Fibroblast of lung (primary cell): Measurements from ENCODE around the gene POLR2L. TPM values are rescaled to one million over a fixed set of nuclear protein-coding genes. Genes with fewer than 3 reads are reported as not detected.

Experiments
- DNase-seq, 2 donors: peaks; one replicate each; pipeline versions ENCODE4 v3.0.0 to v3.0.0-alpha.2; 2010; ENCODE audit warnings: low read depth in 2 of 2
- H2AFZ ChIP-seq: 2 replicates; pipeline ENCODE4 v1.5.1; 2012; ENCODE audit warnings: low read length, control low read depth, inconsistent platforms
- H3K27ac ChIP-seq: 2 replicates; pipeline ENCODE4 v1.5.1; 2011; ENCODE audit warnings: low read length, control low read depth; ENCODE audit not compliant: insufficient read depth
- H3K27me3 ChIP-seq: 2 replicates; pipeline ENCODE4 v1.5.1; 2011; ENCODE audit warnings: mild to moderate bottlenecking, low read length; ENCODE audit not compliant: control insufficient read depth, insufficient read depth
- H3K36me3 ChIP-seq: 2 replicates; pipeline ENCODE4 v1.5.1; 2011; ENCODE audit warnings: low read length; ENCODE audit not compliant: control insufficient read depth, insufficient read depth
- H3K4me1 ChIP-seq: 2 replicates; pipeline ENCODE4 v1.5.1; 2011; ENCODE audit warnings: low read length; ENCODE audit not compliant: control insufficient read depth, insufficient read depth; ENCODE audit errors: extremely low read depth
- H3K4me2 ChIP-seq: 2 replicates; pipeline ENCODE4 v1.5.1; 2011; ENCODE audit warnings: low read length, control low read depth; ENCODE audit not compliant: insufficient read depth; ENCODE audit errors: extremely low read depth
- H3K4me3 ChIP-seq, 4 experiments: fragments of 200-600 bp in 1 of 4; sonication (generic) in 1 of 4; replicated peaks in 1 of 4; 2 replicates each; pipeline ENCODE4 v1.5.1; 2011 to 2016; ENCODE audit warnings: low read length in 4 of 4, low read depth in 3 of 4, mild to moderate bottlenecking in 3 of 4, control low read depth in 2 of 4, inconsistent platforms in 1 of 4, mixed read lengths in 1 of 4; ENCODE audit not compliant: insufficient read depth in 1 of 4; ENCODE audit errors: control extremely low read depth in 1 of 4
- H3K79me2 ChIP-seq: 2 replicates; pipeline ENCODE4 v1.5.1; 2012; ENCODE audit warnings: mild to moderate bottlenecking, low read length, inconsistent platforms; ENCODE audit not compliant: control insufficient read depth, insufficient read depth
- H3K9ac ChIP-seq: 2 replicates; pipeline ENCODE4 v1.5.1; 2011; ENCODE audit warnings: mild to moderate bottlenecking, low read length, control low read depth; ENCODE audit not compliant: insufficient read depth
- H3K9me3 ChIP-seq: 2 replicates; pipeline ENCODE4 v1.5.1; 2012; ENCODE audit warnings: low read depth, low read length; ENCODE audit not compliant: control insufficient read depth, insufficient read depth
- H4K20me1 ChIP-seq: 2 replicates; pipeline ENCODE4 v1.5.1; 2011; ENCODE audit warnings: low read length; ENCODE audit not compliant: control insufficient read depth, insufficient read depth; ENCODE audit errors: extremely low read depth
- EZH2 ChIP-seq: IDR thresholded peaks from 2 replicates; pipeline ENCODE4 v1.5.1; 2012; ENCODE audit warnings: low read length, control low read depth, mild to moderate bottlenecking; ENCODE audit errors: missing control alignments
- polyA plus RNA-seq, 2 donors: library from polyadenylated mRNA; depleted of rRNA in 1 of 2; stranded (reverse) in 1 of 2; unstranded in 1 of 2; fragments of >200 nt; gene quantifications; 2 replicates each; pipeline ENCODE4 v1.2.1, GENCODE V29; 2011 to 2012; ENCODE audit warnings: missing spikeins in 1 of 2
- total RNA-seq: library from RNA; depleted of rRNA; stranded (reverse); fragments of >200 nt; gene quantifications from 2 replicates; pipeline ENCODE4 v1.2.1, GENCODE V29; 2014
- TF ChIP-seq, protein P1 (sequence below), 2 donors: IDR thresholded peaks in 1 of 2; conservative IDR thresholded peaks in 1 of 2; 1 replicate in 1 of 2; 2 replicates in 1 of 2; pipeline ENCODE4 v1.5.1; 2011 to 2012; ENCODE audit warnings: low read length in 2 of 2, control low read depth in 1 of 2, inconsistent platforms in 1 of 2, low read depth in 1 of 2, mild to moderate bottlenecking in 1 of 2

The POLR2L gene
- total and polyA plus RNA-seq, 2 donors (not counting 1 experiment from before 2014, with no cell fraction given) = 181 to 196 TPM

DNA sequence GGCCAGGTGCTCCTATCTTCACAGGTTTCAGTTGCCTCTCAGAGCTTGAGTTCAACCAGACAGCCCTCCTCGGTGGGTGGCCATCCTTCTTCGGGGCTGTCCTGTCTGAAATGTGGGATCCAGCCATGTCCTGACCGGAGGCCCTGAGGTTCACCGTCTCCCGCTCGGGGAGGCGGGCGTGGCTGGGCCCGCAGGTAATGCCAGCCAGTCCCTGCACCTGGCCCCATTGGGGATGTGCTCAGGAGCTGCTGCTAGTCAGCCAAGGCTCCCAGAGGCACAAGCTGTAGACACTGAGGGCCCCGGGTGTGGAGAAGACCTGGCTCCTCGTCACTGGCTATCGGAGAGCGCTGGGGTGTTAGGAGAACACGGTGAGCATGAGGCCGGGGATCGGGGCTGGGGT, 32.9 kb upstream of the POLR2L start:
- Histone ChIP-seq H3K4me2 (no peak overlapping the region), H2AFZ (no peak overlapping the region), H3K36me3 (no peaks in the 10 kb centered on the region), H3K27ac (no peak overlapping the region), H3K9me3 (no peaks in the 10 kb centered on the region), H3K27me3 (no peaks in the 10 kb centered on the region), H3K4me1 (peaks cover 11% of the 10 kb centered on the region), H3K9ac (no peak overlapping the region), H3K4me3 (no peak overlapping the region), H4K20me1 (no peaks in the 10 kb centered on the region), H3K79me2 (no peaks in the 10 kb centered on the region)
- DNase-seq = no peak
- TF ChIP-seq, protein P1, sequence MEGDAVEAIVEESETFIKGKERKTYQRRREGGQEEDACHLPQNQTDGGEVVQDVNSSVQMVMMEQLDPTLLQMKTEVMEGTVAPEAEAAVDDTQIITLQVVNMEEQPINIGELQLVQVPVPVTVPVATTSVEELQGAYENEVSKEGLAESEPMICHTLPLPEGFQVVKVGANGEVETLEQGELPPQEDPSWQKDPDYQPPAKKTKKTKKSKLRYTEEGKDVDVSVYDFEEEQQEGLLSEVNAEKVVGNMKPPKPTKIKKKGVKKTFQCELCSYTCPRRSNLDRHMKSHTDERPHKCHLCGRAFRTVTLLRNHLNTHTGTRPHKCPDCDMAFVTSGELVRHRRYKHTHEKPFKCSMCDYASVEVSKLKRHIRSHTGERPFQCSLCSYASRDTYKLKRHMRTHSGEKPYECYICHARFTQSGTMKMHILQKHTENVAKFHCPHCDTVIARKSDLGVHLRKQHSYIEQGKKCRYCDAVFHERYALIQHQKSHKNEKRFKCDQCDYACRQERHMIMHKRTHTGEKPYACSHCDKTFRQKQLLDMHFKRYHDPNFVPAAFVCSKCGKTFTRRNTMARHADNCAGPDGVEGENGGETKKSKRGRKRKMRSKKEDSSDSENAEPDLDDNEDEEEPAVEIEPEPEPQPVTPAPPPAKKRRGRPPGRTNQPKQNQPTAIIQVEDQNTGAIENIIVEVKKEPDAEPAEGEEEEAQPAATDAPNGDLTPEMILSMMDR (conservative IDR thresholded peaks at IDR 0.05 in 1 of 2, IDR thresholded peaks at IDR 0.05 in 1 of 2; ENCODE audit: low read depth in 1 of 2, low read length in 2 of 2) = no peak
- no peak for TF ChIP-seq EZH2

DNA sequence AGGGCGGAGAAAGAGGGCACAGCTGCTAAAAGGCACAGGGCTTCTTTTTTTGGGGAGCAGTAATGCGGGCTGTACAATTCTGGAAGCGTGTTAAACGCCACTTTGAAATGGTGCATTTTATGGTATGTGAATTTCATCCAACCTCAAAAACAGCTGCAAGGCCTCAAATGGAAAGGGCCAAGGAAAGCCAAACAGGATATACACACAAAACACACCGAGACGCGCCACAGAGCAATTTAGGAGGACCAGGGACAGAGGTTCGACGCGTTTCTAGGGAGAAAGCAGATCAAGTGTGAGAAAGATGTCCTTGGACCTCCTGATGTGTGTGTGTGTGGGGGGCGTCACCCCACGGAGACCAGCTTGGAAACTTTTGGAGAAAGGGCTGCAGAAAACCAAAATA, 31.4 kb upstream of the POLR2L start:
- Histone ChIP-seq H2AFZ (no peak overlapping the region), H3K9me3 (no peaks in the 10 kb centered on the region), H3K4me1 (peaks cover 11% of the 10 kb centered on the region), H3K4me2 (no peak overlapping the region), H3K79me2 (no peaks in the 10 kb centered on the region), H3K27ac (no peak overlapping the region), H3K27me3 (no peaks in the 10 kb centered on the region), H3K9ac (no peak overlapping the region), H4K20me1 (no peaks in the 10 kb centered on the region), H3K4me3 (no peak overlapping the region), H3K36me3 (peaks cover 3% of the 10 kb centered on the region)
- peak in 1 of 2 donors; percentile 49 for DNase-seq
- no peak for TF ChIP-seq EZH2
- TF ChIP-seq, protein P1 (conservative IDR thresholded peaks at IDR 0.05 in 1 of 2, IDR thresholded peaks at IDR 0.05 in 1 of 2; ENCODE audit: low read depth in 1 of 2, low read length in 2 of 2) = no peak

DNA sequence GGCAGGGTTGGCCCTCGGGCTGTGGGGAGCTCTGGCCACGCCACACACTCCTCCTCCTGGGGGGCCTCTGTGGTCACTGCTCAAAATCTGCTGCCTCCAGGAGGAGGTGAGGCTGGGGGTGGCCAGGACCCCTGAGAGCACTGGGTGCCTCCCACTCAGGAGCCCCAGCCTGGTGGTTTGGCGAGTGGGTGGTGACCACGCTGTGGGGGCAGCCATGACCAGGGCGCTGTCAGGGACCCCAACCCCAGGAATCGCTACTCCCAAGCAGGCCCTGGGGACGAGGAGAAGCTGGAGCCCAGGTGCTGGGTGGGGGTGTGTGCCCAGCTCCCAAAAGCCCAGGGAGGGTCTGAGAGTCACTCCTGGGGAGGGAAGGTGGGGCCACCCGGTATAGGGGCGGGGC, 30.5 kb upstream of the POLR2L start:
- Histone ChIP-seq H2AFZ (no peak overlapping the region), H3K9me3 (no peaks in the 10 kb centered on the region), H3K27me3 (no peaks in the 10 kb centered on the region), H4K20me1 (no peaks in the 10 kb centered on the region), H3K79me2 (no peaks in the 10 kb centered on the region), H3K27ac (no peak overlapping the region), H3K4me2 (no peak overlapping the region), H3K9ac (no peak overlapping the region), H3K4me3 (no peak overlapping the region), H3K4me1 (peaks cover 11% of the 10 kb centered on the region), H3K36me3 (peaks cover 6% of the 10 kb centered on the region)
- DNase-seq = no peak
- TF ChIP-seq EZH2 = no peak
- TF ChIP-seq, protein P1 (conservative IDR thresholded peaks at IDR 0.05 in 1 of 2, IDR thresholded peaks at IDR 0.05 in 1 of 2; ENCODE audit: low read depth in 1 of 2, low read length in 2 of 2) = no peak
